Measurements from ENCODE around the gene CRYBG1.

CRYBG1 gene

GRCh38 chr6:106462923-106463557, 102.5 kb downstream of the CRYBG1 start:
- DNase-seq = no peak

- DNase-seq = no peak
These were observed 105.7 kb downstream of the CRYBG1 start for GRCh38 chr6:106466211-106466610.

DNA sequence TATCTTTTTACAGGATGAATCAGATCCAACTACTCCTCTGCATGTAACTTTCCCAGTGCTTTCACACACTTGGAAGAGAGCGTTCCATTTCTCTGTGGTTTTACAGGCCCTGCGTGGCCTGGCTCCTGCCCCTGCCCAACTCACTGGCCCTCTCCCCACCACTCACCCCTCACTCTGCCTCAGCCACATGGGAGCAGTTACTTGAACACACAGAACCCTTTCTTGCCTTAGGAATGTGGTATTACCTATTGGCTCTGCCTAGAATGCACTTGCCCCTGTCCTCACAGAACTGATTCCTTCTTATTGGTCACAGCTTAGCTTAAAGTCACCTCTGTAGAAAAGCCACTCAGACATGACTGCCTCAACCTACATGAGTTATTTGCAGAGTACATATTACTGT, 108.4 kb downstream of the CRYBG1 start:
- DNase-seq = no peak

GRCh38 chr6:106469882-106470281, 109.4 kb downstream of the CRYBG1 start:
- DNase-seq = no peak

GRCh38 chr6:106470316-106470715, 109.8 kb downstream of the CRYBG1 start:
- DNase-seq = no peak

- DNase-seq = no peak
These were observed 110.3 kb downstream of the CRYBG1 start for GRCh38 chr6:106470811-106471210.

DNA sequence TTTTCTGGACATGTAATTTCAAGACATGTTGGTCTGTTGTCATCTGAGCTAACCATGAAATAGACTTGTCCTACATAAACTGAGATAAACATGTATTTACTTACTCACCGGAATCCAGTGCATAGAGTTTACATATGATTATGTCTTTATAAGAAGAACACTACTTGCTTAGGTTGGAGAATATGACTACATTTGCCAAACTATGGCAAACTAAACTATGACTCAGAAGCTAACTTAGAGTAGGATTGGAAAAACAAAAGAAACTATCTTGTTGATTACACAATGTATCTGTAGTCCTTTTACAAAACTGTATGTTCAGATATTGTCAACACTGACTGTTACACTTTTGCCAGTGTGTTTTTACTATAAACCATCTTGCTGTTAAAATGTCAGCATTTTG, 113.3 kb downstream of the CRYBG1 start:
- no peak for DNase-seq

DNA sequence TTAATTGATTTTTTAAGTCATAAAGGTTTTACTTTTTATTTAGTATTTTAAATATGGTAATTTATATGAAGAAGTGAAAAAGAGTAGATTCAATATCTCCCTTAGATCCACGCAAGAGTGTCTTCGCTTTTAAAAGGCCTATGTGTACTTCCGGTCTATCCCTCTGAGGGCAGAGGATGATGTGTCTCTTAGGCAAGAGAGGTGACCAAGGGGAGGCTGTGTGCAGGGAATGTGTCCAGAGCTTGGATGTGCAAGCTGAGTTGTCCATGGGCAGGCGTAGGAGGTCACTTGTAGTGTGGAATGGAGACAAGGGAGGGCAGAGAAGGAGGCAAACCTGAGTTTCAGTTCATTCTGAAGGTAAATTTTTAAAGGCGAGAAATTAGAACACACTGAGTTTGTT, 113.9 kb downstream of the CRYBG1 start:
- DNase-seq = no peak

- no peak for DNase-seq
These were observed 114.8 kb downstream of the CRYBG1 start for GRCh38 chr6:106475284-106475683.

DNA sequence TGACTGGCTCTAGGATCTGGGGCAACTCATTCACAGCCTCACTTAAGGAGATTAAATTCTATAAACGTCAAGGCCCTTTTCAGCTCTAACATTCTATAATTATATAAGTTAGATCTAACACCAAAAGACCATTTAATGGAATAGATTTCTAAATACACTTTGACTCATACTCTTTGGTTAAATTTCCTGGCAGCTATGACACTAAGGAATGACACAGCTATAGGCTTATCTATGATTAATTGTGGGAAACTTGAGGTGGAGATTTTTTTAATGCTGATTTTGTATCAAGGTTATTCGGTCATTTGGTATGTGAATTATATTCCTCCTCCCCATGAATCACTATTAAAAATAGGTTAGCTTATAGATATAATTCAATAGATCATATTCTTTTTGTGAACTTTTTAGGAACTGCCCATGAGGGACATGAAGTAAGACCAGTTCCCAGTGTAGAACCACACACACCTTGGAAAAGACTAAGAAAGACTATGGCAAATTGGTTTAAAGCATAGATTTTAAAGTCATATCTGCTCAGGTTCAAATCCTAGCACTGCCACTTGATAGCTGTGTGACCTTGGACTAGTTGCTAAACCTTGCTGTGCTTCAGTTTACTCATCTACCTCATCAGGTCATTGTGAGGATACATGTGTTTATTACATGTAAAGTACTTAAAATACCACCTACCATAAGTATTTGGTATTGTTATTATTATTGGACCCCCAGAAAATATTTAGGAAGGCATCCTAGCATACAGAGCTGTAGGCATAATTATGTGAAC, 116.0 kb downstream of the CRYBG1 start:
- no peak for DNase-seq

- no peak for DNase-seq
These were observed 116.6 kb downstream of the CRYBG1 start for GRCh38 chr6:106477146-106477545.

DNA sequence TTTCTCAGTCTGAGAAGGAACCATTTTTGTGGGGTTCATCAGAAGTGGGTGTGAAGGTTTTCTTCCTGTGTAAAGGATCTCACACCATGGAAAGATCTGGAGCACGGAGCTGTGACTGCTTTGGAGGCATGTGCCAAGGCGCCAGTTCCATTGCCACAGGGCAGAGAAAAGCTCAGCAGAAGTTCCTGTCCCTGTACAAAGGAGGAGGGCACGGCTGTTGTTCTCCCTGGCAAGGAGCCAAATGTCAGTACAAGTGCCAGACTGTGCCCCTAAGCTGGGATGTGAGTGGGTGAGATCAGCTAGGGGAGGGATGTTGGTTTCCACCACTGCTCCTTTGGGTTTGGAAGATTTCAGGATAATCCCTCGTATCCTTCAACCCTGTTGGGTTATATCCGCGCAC, 117.3 kb downstream of the CRYBG1 start:
- no peak for DNase-seq

DNA sequence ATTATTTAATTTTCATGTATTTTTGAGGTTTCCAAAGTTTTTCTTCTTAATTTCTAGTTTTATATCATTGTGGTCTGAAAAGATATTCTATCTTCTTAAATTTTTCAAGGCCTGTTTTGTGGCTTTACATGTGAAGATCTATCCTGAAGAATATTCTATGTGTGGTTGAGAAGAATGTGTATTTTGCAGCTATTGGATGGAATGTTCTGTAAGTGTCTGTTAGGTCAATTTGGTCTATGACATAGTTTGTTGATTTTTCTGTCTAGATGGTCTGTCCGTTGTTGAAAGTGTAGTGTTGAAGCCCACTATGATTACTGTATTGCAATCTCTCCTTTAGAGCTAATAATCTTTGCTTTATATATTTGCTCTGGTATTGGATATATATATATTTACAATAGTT, 125.7 kb downstream of the CRYBG1 start:
- no peak for DNase-seq

- DNase-seq = no peak
These were observed 128.2 kb downstream of the CRYBG1 start for GRCh38 chr6:106488494-106489370.

DNA sequence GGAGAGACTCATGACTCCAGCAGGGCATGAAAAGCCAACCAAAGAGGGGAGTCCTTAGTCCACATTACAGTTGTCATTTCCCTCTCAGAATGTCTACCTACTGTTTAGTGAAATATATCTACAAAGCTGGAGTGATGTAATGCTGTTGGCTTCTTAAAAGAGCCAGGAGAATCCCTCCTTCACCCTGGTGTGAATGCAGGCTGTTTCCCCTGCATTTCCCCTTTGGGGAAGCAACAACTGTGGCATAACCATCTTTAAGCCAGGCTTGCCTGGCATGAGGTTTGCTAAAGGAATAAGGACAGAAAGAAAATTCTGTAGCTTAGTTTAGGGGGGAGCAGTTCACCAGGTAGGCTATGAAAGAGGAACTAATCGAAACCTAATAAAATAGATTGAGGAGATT, 129.5 kb downstream of the CRYBG1 start:
- no peak for DNase-seq

DNA sequence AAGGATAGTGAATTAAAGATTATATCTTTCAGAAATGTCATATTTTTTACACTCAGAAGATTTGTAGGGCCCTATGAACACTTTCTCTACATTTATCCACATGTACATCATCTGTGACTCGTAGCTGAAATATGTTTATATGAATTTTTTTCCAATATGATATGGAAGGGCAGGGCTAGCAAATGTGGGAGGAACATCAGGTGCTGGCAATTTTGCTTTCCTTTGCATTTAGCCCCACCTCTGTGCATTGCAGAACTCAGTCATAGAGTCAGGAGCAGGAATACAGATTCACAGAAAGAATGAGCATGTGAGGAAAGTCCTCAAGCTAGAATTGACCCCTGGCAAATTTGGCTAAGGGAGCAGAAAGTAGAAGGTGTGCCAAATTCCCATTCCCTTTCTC, 129.9 kb downstream of the CRYBG1 start:
- DNase-seq = no peak

- no peak for DNase-seq
These were observed 130.5 kb downstream of the CRYBG1 start for GRCh38 chr6:106490974-106491373.

- DNase-seq = no peak
These were observed 134.5 kb downstream of the CRYBG1 start for GRCh38 chr6:106495014-106495413.

DNA sequence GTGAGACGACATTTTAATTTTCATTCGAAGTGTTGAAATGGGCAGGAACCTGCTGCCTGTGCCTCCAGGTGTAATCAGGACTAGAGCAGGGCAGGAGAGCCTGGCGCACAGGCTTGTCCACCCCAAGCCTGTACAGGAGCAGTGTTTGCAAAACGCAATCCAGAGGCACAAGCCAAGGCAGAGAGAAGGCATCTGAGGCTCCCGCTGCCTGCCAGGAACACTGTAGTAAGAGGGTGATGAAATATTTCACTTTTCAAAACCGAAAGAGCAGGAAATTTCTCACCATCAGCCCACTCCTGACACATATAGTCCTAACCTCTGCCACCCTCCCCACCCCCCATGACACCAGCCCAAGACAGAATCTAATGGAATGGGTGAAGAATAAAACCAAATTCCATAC, 136.3 kb downstream of the CRYBG1 start:
- no peak for DNase-seq

GRCh38 chr6:106501960-106502371, 141.4 kb downstream of the CRYBG1 start:
- DNase-seq = no peak

DNA sequence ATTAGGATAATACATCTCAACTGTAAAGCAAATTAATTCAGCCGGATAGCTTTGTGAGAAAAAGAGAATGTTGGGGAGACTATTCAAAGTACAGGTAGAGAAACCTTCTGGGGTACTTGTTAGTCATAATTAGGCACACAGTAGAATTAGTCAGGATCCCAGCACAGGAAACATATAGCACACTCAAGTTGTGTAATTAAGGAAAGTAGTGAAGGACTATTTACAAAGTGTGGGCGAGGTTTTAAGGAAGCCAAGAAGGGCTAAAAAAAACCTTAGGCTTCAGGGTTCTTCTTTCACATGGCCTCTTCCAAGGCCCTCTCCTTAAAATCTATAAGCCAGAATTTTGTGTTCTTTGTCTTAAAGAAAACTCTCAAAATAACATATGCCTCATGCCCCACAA, 142.0 kb downstream of the CRYBG1 start:
- no peak for DNase-seq

DNA sequence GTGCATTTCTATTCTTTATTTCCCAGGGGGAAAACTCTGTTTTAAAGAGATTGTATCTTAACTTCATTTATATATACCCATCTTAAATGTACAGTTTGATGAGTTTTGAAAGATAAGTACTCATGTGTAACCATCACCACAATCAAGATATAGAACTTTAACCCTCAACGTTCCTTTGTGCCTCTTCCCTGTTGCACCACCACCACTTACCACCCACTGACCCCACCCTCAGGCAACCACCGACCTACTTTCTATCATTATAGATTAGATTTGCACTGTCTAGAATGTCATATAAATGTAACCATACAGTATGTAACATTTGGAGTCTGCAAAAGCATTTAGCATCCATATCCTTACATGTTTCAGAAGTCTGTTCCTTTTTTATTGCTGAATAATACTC, 147.8 kb downstream of the CRYBG1 start:
- no peak for DNase-seq

- DNase-seq = no peak
These were observed 148.3 kb downstream of the CRYBG1 start for GRCh38 chr6:106508834-106509233.

Data from activated CD4-positive, alpha-beta T cell treated with anti-CD3 and anti-CD28 coated beads for 48 hours (primary cell).